Effector memory CD8-positive, alpha-beta T cell (primary cell): ENCODE data around the gene ROR1.
"Not testable (repeated sequence)": the region's sequence is repeated elsewhere in the genome, so short reads cannot be mapped to it uniquely, and the experiment has no call there.

ENCODE experiments used
- ATAC-seq: fragments of 150-1000 bp; cut with Tn5 transposase; replicated peaks from 2 replicates; pipeline ENCODE4 v1.10.0; 2021; ENCODE audit warnings: mild to moderate bottlenecking, moderate library complexity
- DNase-seq, 3 experiments: peaks; one replicate each; pipeline ENCODE4 v3.0.0; 2021
- H3K27ac Mint-ChIP-seq, 2 donors: one replicate each; pipeline ENCODE4 v1.8.0; 2022; ENCODE audit warnings: mild to moderate bottlenecking in 2 of 2, mixed read lengths in 2 of 2, moderate library complexity in 2 of 2
- H3K27me3 Mint-ChIP-seq, 2 donors: one replicate each; pipeline ENCODE4 v1.8.0; 2022; ENCODE audit warnings: mixed read lengths in 2 of 2
- H3K36me3 Mint-ChIP-seq: one replicate; pipeline ENCODE4 v1.8.0; 2022; ENCODE audit warnings: mild to moderate bottlenecking, moderate library complexity, mixed read lengths; ENCODE audit not compliant: insufficient read depth
- H3K4me1 Mint-ChIP-seq, 2 donors: one replicate each; pipeline ENCODE4 v1.8.0; 2022; ENCODE audit warnings: low read depth in 2 of 2, mixed read lengths in 2 of 2
- H3K4me3 Mint-ChIP-seq, 2 donors: one replicate each; pipeline ENCODE4 v1.8.0; 2022; ENCODE audit warnings: mild to moderate bottlenecking in 2 of 2, mixed read lengths in 2 of 2, moderate library complexity in 2 of 2
- H3K9me3 Mint-ChIP-seq, 2 donors: one replicate each; pipeline ENCODE4 v1.8.0; 2022; ENCODE audit warnings: mixed read lengths in 2 of 2

Gene ROR1

DNA sequence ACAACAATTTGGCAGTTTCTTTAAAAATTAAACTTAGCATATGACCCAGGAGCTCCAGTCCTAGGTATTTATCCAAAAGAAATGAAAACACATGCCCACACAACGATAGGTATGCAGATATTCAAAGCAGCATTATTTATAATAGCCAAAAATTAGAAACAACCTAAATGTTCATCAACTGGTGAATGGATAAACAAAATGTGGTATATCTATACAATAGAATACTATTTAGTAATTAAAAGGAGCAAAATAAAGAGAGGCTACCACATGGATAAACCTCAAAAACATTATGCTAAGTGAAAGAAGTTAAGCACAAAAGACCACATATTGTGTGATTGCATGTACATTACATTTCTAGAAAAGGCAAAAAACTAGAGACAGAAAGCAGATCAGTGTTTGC, 51.3 kb downstream of the ROR1 start:
- Mint-ChIP-seq H3K27ac (no peak overlapping the region), H3K36me3 (no peaks in the 10 kb centered on the region), H3K4me1 (no peaks in the 10 kb centered on the region), H3K4me3 (no peak overlapping the region), H3K27me3 (peaks cover 7 to 18% of the 10 kb centered on the region in 2 donors), H3K9me3 (peaks cover 0 to 3% of the 10 kb centered on the region in 2 donors)
- DNase-seq = no peak
- no peak for ATAC-seq

DNA sequence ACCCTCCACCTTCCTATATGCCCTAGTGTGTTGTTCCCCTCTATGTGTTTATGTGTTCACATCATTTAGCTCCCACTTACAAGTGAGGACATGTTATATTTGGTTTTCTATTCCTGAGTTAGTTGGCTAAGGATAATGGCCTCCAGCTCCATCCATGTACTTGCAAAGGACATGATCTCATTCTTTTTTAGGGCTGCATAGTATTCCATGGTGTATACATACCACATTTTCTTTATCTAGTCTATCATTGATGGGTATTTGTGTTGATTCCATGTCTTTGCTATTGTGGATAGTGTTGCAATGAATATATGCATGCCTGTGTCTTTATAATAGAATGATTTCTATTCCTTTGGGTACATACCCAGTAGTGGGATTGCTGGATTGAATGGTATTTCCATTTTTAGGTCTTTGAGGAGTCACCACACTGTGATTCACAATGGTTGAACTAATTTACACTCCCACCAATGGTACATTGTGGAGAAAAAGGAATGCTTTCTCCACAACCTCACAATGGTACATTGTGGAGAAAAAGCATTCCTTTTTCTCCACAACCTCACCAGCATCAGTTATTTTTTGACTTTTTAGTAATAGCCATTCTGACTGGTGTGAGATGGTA, 52.5 kb downstream of the ROR1 start:
- DNase-seq, H3K27ac Mint-ChIP-seq, H3K36me3 Mint-ChIP-seq, H3K4me1 Mint-ChIP-seq, ATAC-seq, H3K9me3 Mint-ChIP-seq, H3K4me3 Mint-ChIP-seq: not testable (repeated sequence)
- peaks cover 7 to 23% of the 10 kb centered on the region in 2 donors for H3K27me3 Mint-ChIP-seq

DNA sequence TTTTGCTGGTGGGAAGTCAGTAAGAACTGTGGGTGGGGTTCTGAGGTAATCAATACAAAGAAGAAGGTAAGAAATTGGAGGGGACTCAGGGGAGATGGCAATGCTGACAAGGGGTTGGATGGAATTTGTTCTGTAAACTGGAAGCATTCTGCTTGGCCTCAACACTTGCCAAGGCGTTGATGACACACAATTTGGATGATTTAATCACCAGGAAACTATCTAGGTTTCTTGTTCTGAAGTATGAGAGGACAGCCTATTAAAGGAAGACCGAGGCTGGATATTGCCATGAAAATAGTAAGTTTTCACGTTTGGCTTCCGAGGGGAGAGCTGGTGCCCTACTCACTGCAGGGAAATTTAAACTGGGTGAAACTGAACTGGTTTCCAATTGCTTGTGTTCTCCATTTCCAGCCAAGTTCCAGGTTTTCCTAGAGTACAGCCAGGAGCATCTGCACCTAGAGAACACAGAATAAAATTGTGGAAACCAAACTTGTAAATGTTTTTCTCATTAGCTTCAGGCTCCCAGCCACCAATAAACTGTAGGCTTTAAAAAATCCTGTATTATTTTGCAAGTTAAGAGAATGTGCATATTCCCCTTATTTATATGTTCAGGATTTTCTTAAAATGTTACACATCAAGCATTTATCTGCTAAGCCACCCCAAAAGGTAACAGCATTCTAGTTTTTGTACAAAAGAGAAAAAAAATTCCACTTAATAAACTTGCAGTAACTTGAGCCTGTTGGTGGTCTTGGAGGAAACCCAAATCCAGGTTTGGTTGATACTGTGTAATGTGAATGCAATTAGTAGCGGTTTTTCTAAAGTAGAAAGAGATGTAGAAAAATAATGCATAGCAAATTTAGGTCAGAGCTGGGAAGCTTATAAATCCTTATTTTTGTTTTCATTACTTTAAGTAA, 53.8 kb downstream of the ROR1 start:
- Mint-ChIP-seq H3K4me3 (no peak overlapping the region), H3K27me3 (peaks cover 7 to 23% of the 10 kb centered on the region in 2 donors), H3K36me3 (no peaks in the 10 kb centered on the region), H3K9me3 (peaks cover 0 to 3% of the 10 kb centered on the region in 2 donors), H3K4me1 (no peaks in the 10 kb centered on the region), H3K27ac (no peak overlapping the region)
- ATAC-seq = no peak
- DNase-seq = no peak

DNA sequence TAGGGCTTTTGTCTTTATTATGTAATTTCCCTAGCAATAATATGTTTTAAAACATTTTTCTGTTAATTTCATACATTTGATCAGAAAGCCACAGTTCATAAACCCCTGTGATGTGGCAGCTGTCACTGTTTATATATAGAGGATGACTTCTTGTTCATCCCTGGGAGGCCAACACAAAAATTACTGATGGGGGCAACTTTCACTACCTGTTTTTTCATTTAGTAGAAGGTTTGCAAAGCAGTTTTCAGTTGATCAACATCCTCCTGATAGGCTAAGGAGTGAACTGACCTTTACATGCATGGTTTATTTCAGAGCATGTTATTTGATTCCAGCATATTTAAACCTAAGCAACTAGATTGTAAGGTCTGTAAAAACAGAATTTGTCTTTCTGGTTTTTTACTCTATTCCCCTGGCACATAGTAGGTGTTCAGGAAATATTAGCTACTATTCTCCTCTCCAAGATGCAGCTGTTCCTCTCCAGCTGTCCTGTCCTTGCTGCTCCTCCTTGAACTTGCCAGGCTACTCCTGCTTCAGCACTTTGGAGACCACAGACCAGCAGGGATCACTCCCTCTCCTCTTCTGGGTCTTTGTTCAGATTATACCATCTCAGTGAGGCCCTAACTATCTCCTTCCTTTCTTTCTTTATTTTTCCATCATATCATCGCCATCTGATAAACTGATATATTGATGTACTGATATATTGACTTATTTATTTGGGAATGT, 54.7 kb downstream of the ROR1 start:
- Mint-ChIP-seq H3K4me1 (no peaks in the 10 kb centered on the region), H3K27me3 (peaks cover 7 to 31% of the 10 kb centered on the region in 2 donors), H3K27ac (no peak overlapping the region), H3K9me3 (peaks cover 0 to 3% of the 10 kb centered on the region in 2 donors), H3K36me3 (no peaks in the 10 kb centered on the region), H3K4me3 (no peak overlapping the region)
- no peak for ATAC-seq
- DNase-seq = no peak

DNA sequence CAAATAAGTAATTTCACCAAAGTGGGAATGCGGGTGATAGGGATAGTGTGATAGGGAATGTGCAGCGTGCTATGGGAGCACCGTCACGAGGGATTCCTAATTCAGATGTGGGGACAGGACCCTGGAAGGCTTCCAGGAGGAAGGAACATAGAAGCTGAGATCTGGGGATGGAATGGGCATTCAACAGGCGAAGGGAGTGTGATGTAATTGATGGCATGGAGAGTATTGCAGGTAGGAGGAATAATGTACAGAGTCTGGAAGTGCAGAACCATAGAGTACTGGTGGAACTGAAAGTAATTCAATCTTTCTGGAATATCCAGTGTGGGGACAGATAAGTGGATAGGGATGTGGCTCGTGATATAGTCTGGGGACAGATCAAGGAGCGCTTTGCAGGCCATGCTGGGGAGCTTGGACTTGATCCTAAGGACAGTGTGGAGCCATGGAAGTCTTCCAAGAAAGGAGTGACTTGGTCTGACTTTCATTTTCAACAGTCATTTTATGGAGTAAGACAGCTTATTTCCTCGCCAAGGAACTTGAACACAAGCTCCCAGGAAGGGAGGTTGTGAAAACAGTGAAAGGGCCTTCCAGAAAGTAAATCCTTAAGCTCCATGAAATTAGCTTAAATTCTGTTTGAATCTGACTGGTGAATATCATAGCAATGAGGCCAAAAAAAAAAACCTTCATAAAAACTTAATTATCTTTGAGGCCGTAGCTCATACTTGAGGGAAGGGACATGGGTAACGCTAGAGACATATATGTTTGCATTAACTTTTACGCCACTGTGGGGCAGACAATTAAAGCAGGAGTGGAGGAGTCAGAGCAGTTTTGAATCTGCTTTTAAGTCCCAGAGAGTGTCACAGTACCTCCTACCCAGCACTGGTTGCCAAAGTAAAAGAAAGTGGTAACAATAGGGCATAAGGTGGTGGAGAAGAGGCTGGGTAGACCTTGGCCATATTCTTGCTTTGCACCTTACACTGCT, 55.8 kb downstream of the ROR1 start:
- ATAC-seq = no peak
- peaks cover 0 to 3% of the 10 kb centered on the region in 2 donors for H3K9me3 Mint-ChIP-seq

DNA sequence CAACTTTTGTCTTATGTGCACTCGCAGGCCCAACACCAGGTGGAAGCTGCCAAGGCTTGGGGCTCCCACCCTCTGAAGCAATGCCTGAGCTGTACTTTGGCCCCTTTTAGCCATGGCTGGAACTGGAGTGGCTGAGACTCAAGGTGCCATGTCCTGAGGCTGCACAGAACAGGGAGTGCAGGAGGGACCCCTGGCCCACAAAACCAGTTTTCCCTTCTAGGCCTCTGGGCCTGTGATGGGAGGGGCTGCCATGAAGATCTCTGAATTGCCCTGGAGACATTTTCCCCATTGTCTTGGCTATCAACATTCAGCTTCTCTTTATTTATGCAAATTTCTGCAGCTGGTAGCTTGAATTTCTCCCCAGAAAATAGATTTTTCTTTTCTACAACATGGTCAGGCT, 57.6 kb downstream of the ROR1 start:
- Mint-ChIP-seq H3K36me3 (no peaks in the 10 kb centered on the region), H3K4me1 (no peaks in the 10 kb centered on the region), H3K9me3 (no peaks in the 10 kb centered on the region), H3K4me3 (no peak overlapping the region), H3K27ac (no peak overlapping the region), H3K27me3 (peaks cover 17 to 49% of the 10 kb centered on the region in 2 donors)
- no peak for DNase-seq
- ATAC-seq = no peak

More for the DNA sequence above, 55.8 kb downstream of the ROR1 start:
- Mint-ChIP-seq H3K4me3 (no peak overlapping the region), H3K27ac (no peak overlapping the region), H3K36me3 (no peaks in the 10 kb centered on the region), H3K4me1 (no peaks in the 10 kb centered on the region), H3K27me3 (peaks cover 7 to 41% of the 10 kb centered on the region in 2 donors)
- DNase-seq = no peak

DNA sequence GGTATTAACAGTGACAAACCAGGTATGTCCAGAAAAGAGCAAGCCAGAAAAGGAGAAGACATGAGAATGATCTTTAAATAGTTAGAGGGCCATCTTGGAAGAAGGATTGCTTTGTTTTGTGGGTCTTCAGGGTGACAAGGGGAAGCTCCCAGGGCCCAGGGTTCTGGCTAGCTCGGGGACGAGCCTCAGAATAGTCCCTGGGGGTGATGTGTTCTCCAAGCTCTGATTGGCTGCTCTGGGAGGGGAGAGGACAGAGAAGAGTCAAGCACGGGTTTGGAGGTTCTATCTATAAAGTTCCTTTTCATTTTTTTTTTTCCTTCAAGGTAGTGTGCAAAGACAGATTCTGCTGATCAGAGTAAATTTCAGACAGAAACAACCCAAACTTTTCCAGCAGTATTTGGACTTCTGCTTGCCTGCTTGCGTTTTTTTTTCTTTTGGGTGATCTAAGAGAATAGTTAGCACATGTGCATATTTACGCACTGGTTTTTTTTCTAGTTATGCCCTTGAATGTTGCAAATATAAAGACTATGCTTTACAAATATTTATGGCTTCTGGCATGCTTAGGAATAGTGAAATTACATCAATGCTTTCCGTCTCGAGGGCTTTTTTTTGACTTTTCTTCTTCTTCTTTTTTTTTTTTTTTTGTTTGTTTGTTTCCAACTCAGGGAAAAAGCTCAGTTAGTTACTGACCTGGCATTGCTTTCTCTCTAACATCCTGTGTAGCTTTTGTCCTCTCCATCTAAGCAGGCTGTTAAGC, 59.7 kb downstream of the ROR1 start:
- Mint-ChIP-seq H3K36me3 (no peaks in the 10 kb centered on the region), H3K4me1 (no peaks in the 10 kb centered on the region), H3K9me3 (no peaks in the 10 kb centered on the region), H3K27me3 (peaks cover 17 to 47% of the 10 kb centered on the region in 2 donors), H3K27ac (no peak overlapping the region), H3K4me3 (no peak overlapping the region)
- DNase-seq (no peak), ATAC-seq (no peak)

DNA sequence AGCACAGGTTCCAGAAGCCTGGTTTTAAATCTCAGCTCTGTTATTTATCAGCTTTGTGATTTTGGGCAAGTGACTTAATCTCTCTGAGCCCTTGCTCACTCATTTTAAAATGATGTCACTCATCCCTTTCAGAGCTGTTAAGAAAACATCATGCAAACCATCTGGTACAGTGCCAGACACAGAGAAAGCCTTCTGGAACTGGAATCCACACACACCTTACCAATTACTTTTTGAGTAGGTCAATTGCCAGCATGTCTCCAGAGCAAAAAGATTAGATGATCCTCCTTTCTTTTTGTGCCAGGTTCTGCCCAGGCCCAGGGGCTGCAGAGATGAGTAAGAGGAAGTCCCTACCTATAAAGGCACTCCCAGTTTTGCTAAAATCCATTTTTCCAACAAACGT, 61.3 kb downstream of the ROR1 start:
- H3K4me1 Mint-ChIP-seq = no peaks in the 10 kb centered on the region
- H3K27me3 Mint-ChIP-seq = peaks cover 9 to 31% of the 10 kb centered on the region in 2 donors
- ATAC-seq (no peak), DNase-seq (no peak)
- H3K9me3 Mint-ChIP-seq = no peaks in the 10 kb centered on the region
- H3K4me3 Mint-ChIP-seq = no peak overlapping the region
- no peak overlapping the region for H3K27ac Mint-ChIP-seq
- no peaks in the 10 kb centered on the region for H3K36me3 Mint-ChIP-seq

DNA sequence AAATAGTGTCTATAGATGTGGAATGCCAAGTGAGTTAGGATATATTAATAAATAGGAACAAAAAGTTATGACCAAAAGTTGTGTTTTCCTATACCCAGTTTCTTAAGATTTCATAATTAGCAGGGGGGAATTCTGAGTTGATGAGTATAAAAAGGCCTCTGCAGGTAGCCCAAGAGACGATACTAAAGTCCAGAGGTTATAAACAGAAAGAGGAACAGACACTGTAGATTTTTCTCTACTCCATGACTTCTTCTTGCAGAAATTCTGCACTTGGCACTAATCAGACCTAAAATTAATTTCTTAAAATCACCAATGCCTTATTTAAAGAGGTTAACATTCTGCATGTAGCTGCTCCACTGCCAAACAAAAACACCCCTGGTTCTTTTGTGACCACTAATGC, 62.6 kb downstream of the ROR1 start:
- Mint-ChIP-seq H3K27me3 (peaks cover 9 to 25% of the 10 kb centered on the region in 2 donors), H3K9me3 (no peaks in the 10 kb centered on the region), H3K4me3 (no peak overlapping the region), H3K36me3 (no peaks in the 10 kb centered on the region), H3K27ac (no peak overlapping the region), H3K4me1 (no peaks in the 10 kb centered on the region)
- no peak for DNase-seq
- no peak for ATAC-seq

DNA sequence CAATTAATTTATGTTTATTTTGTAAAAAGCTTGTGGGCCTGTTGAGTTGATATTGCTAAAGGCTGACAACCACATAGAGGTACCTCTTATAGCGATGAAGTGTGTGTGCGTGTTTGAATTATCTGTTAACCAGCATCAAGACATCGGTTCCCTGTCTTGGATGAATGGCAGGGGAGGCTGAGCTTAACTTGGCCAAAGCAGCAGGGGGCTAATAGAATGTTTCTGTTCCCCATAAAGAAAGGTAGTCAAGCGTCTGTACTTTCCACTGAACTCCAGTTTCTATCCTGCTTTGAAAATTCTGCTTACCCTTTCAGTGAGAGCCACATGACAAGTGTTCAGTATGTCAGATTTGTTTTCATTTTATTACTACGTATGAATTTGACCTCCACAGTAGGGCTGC, 63.0 kb downstream of the ROR1 start:
- ATAC-seq (no peak), DNase-seq (no peak)
- H3K36me3 Mint-ChIP-seq = no peaks in the 10 kb centered on the region
- no peak overlapping the region for H3K4me3 Mint-ChIP-seq
- H3K9me3 Mint-ChIP-seq = no peaks in the 10 kb centered on the region
- no peaks in the 10 kb centered on the region for H3K4me1 Mint-ChIP-seq
- peaks cover 12 to 27% of the 10 kb centered on the region in 2 donors for H3K27me3 Mint-ChIP-seq
- H3K27ac Mint-ChIP-seq = no peak overlapping the region

DNA sequence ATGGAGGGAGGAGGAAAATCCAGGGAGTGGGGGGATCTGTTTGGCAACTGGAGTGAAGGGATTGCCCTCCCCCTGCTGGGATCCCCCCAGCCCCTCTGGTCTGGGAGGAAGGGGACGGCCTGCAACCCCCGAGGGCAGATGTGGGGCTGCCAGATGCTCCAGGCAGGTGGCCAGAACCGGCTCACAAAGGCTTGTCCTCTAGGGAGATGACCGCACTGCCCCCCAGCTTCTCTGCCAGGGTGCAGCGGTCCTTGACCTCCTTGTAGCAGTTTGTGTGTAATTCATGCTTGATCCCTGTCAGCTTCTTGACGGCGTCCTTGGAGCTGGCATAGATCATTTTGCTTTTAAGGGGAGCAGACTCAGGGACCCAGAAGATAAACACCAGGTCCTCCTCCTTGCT, 69.2 kb downstream of the ROR1 start:
- DNase-seq (no peak), ATAC-seq (no peak)
- Mint-ChIP-seq H3K4me1 (no peaks in the 10 kb centered on the region), H3K9me3 (no peaks in the 10 kb centered on the region), H3K4me3 (no peak overlapping the region), H3K27me3 (peaks cover 13 to 31% of the 10 kb centered on the region in 2 donors), H3K27ac (no peak overlapping the region), H3K36me3 (no peaks in the 10 kb centered on the region)

DNA sequence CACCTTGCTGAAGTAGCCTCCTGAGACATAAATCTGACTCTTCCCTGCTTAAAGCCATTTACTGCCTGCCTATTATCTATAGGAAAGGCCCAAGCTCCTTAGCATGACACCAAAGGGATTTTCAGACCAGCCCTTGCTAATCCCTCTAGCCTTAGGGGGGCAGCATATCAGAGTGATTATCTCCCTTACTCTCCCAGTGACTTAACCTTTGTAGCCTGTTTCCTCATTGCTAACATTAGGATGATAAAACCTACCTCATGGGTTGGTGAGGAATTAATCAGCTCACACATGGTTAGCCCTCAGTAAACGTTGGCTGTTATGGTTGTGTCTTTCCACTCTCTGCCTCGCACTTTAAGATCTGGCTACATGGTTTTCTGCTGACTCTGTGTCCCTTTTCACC, 70.1 kb downstream of the ROR1 start:
- Mint-ChIP-seq H3K4me3 (no peak overlapping the region), H3K9me3 (no peaks in the 10 kb centered on the region), H3K27me3 (peaks cover 13 to 31% of the 10 kb centered on the region in 2 donors), H3K36me3 (no peaks in the 10 kb centered on the region), H3K4me1 (no peaks in the 10 kb centered on the region), H3K27ac (no peak overlapping the region)
- DNase-seq = no peak
- ATAC-seq = no peak
